ENCODE measurements around the gene EDDM13.

GRCh38 chr19:56314018-56314380 lies 41.5 kb downstream of the EDDM13 start:
- TF ChIP-seq POLR2AphosphoS5 (IDR thresholded peaks at IDR 0.05; ENCODE audit: low read depth, low read length) (no peak), EP300 (IDR thresholded peaks at IDR 0.05; ENCODE audit: borderline replicate concordance in 1 of 2, low read depth in 2 of 2, low read length in 2 of 2) (no peak), EZH2 (IDR thresholded peaks at IDR 0.05; ENCODE audit: low read depth, low read length, severe bottlenecking) (no peak), POLR2A (IDR thresholded peaks at IDR 0.05; ENCODE audit: control extremely low read depth in 1 of 2, low read depth in 2 of 2, low read length in 2 of 2) (no peak), GABPA (IDR thresholded peaks at IDR 0.05; ENCODE audit: borderline replicate concordance, insufficient read depth, low read length) (no peak), BACH1 (IDR thresholded peaks at IDR 0.05; ENCODE audit: low read length) (no peak), HDAC2 (IDR thresholded peaks at IDR 0.05; ENCODE audit: borderline replicate concordance in 1 of 2, low read depth in 2 of 2, low read length in 2 of 2) (no peak)
- TF ChIP-seq, protein P1, sequence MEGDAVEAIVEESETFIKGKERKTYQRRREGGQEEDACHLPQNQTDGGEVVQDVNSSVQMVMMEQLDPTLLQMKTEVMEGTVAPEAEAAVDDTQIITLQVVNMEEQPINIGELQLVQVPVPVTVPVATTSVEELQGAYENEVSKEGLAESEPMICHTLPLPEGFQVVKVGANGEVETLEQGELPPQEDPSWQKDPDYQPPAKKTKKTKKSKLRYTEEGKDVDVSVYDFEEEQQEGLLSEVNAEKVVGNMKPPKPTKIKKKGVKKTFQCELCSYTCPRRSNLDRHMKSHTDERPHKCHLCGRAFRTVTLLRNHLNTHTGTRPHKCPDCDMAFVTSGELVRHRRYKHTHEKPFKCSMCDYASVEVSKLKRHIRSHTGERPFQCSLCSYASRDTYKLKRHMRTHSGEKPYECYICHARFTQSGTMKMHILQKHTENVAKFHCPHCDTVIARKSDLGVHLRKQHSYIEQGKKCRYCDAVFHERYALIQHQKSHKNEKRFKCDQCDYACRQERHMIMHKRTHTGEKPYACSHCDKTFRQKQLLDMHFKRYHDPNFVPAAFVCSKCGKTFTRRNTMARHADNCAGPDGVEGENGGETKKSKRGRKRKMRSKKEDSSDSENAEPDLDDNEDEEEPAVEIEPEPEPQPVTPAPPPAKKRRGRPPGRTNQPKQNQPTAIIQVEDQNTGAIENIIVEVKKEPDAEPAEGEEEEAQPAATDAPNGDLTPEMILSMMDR (IDR thresholded peaks at IDR 0.05; ENCODE audit: control extremely low read depth in 1 of 3, insufficient read depth in 1 of 3, low read depth in 1 of 3, low read length in 3 of 3) = no peak
